HepG2 (cell line): ENCODE results near the gene PHACTR1. TPM values are rescaled to one million over a fixed set of nuclear protein-coding genes. Genes with fewer than 3 reads are reported as not detected.

ENCODE experiments used
- AHDC1 ChIP-seq: sonication (generic); formaldehyde crosslinking; IDR thresholded peaks from 2 replicates; pipeline ENCODE4 v1.5.1; 2020; ENCODE audit warnings: mild to moderate bottlenecking, missing genetic modification reagents, borderline replicate concordance
- ASH2L ChIP-seq: fragments of 300-600, 200-600 bp; sonication (generic); IDR thresholded peaks from 2 replicates; pipeline ENCODE4 v1.7.0; 2017; ENCODE audit warnings: low read depth, mild to moderate bottlenecking, moderate library complexity, mixed read lengths, low read length; ENCODE audit not compliant: insufficient read length
- CTCF ChIP-seq: sonication (generic); formaldehyde crosslinking; IDR thresholded peaks from 2 replicates; pipeline ENCODE4 v1.5.0; 2020; ENCODE audit warnings: mild to moderate bottlenecking, missing genetic modification reagents, moderate library complexity
- FOXO1 ChIP-seq: sonication (generic); formaldehyde crosslinking; IDR thresholded peaks from 2 replicates; pipeline ENCODE4 v1.4.0; 2020; ENCODE audit warnings: missing genetic modification reagents
- GLMP ChIP-seq: sonication (generic); formaldehyde crosslinking; IDR thresholded peaks from 2 replicates; pipeline ENCODE4 v1.9.0; 2021; ENCODE audit warnings: missing genetic modification reagents, mild to moderate bottlenecking, borderline replicate concordance
- HMG20A ChIP-seq: IDR thresholded peaks from 2 replicates; pipeline ENCODE4 v1.6.1; 2016; ENCODE audit warnings: borderline replicate concordance
- HMG20B ChIP-seq: conservative IDR thresholded peaks from 2 replicates; pipeline ENCODE4 v1.6.1; 2016; ENCODE audit warnings: missing genetic modification reagents, missing compliant biosample characterization
- HOXA7 ChIP-seq: sonication (generic); formaldehyde crosslinking; IDR thresholded peaks from 2 replicates; pipeline ENCODE4 v1.8.1; 2022; ENCODE audit warnings: mild to moderate bottlenecking, missing genetic modification reagents, moderate library complexity
- IKZF1 ChIP-seq: fragments of 450-650 bp; IDR thresholded peaks from 2 replicates; pipeline ENCODE4 v1.7.1; 2016
- KAT8 ChIP-seq: IDR thresholded peaks from 2 replicates; pipeline ENCODE4 v1.6.1; 2016; ENCODE audit warnings: missing genetic modification reagents, missing compliant biosample characterization
- POLR2A ChIP-seq, 2 experiments: IDR thresholded peaks; 2 replicates each; pipeline ENCODE4 v1.6.1; 2011; ENCODE audit warnings: low read depth in 2 of 2, low read length in 2 of 2, mild to moderate bottlenecking in 1 of 2, moderate library complexity in 1 of 2; ENCODE audit not compliant: insufficient read depth in 1 of 2
- RBM22 ChIP-seq: fragments of 200-400 bp; formaldehyde crosslinking; optimal IDR thresholded peaks from 2 replicates; pipeline ENCODE3; 2017; ENCODE audit warnings: mild to moderate bottlenecking, low read length, moderate library complexity
- STAG1 ChIP-seq: sonication (generic); formaldehyde crosslinking; IDR thresholded peaks from 2 replicates; pipeline ENCODE4 v1.4.0; 2020; ENCODE audit warnings: missing genetic modification reagents
- ZBTB20 ChIP-seq: sonication (generic); formaldehyde crosslinking; IDR thresholded peaks from 2 replicates; pipeline ENCODE4 v1.8.1; 2023; ENCODE audit warnings: missing genetic modification reagents, low read depth, mild to moderate bottlenecking, borderline replicate concordance
- ZBTB37 ChIP-seq: sonication (generic); formaldehyde crosslinking; IDR thresholded peaks from 2 replicates; pipeline ENCODE4 v1.4.0; 2020; ENCODE audit warnings: mild to moderate bottlenecking, missing genetic modification reagents
- ZMYM4 ChIP-seq: sonication (generic); formaldehyde crosslinking; IDR thresholded peaks from 2 replicates; pipeline ENCODE4 v1.8.1; 2023; ENCODE audit warnings: mild to moderate bottlenecking, missing genetic modification reagents
- ZNF562 ChIP-seq: sonication (generic); formaldehyde crosslinking; IDR thresholded peaks from 2 replicates; pipeline ENCODE4 v1.8.0; 2022; ENCODE audit warnings: missing genetic modification reagents, borderline replicate concordance
- ZNF616 ChIP-seq: sonication (generic); formaldehyde crosslinking; IDR thresholded peaks from 2 replicates; pipeline ENCODE4 v1.5.0; 2020; ENCODE audit warnings: low read depth, mild to moderate bottlenecking, missing genetic modification reagents
- ZNF879 ChIP-seq: sonication (generic); formaldehyde crosslinking; IDR thresholded peaks from 2 replicates; pipeline ENCODE4 v1.8.1; 2023; ENCODE audit warnings: missing genetic modification reagents
- polyA plus RNA-seq, 8 experiments: library from polyadenylated mRNA; depleted of rRNA in 3 of 8; stranded (reverse) in 7 of 8; unstranded in 1 of 8; fragments of >200 nt; fragmentation: Illumina TruSeq in 4 of 8; extraction: Trizol in 4 of 8; gene quantifications; 2 replicates each; pipeline versions ENCODE4 v1.2.1 to v1.2.3, GENCODE V29; 2011 to 2016; ENCODE audit warnings: low read depth in 4 of 8, missing spikeins in 1 of 8, mixed read lengths in 1 of 8; ENCODE audit not compliant: insufficient read depth in 1 of 8
- total RNA-seq, 5 experiments: library from RNA; depleted of rRNA; stranded (reverse); fragments of >200 nt; fragmentation: Illumina TruSeq; extraction: Trizol; gene quantifications; 2 replicates each; pipeline ENCODE4 v1.2.3, GENCODE V29; 2016; ENCODE audit warnings: low read depth in 1 of 5

Gene PHACTR1
- total and polyA plus RNA-seq, 2 of the 13 experiments (the other 11 are each of a cell fraction or from before 2014, with no cell fraction given): 0.09 TPM; not detected in 1

GRCh38 chr6:13331516-13332348 is 615.2 kb downstream of the PHACTR1 start (continued):
- TF ChIP-seq KAT8 (CRISPR knock-in tag) (no peak), RBM22 (no peak), ZNF616 (CRISPR knock-in tag) (no peak), ASH2L (no peak), STAG1 (CRISPR knock-in tag) (peak; percentile 88), AHDC1 (CRISPR knock-in tag) (no peak), ZBTB37 (CRISPR knock-in tag) (no peak), POLR2A (IDR thresholded peaks at IDR 0.05; ENCODE audit: insufficient read depth in 1 of 2, low read depth in 2 of 2, low read length in 2 of 2) (no peak), ZNF879 (CRISPR knock-in tag) (no peak), ZMYM4 (CRISPR knock-in tag) (no peak), ZNF562 (no peak), FOXO1 (CRISPR knock-in tag) (no peak), HMG20B (CRISPR knock-in tag) (no peak), GLMP (no peak), IKZF1 (no peak), HMG20A (peak; percentile 19; the same call in 1 of the 2 replicates), ZBTB20 (CRISPR knock-in tag) (no peak), HOXA7 (no peak), CTCF (peak; percentile 74)
